C4-2B (cell line): Measurements from ENCODE around the gene MAMDC2.
"Not testable (repeated sequence)": the region's sequence is repeated elsewhere in the genome, so short reads cannot be mapped to it uniquely, and the experiment has no call there.

ENCODE experiments used
- ZFX ChIP-seq: fragments of 450-650 bp; IDR thresholded peaks from 2 replicates; pipeline ENCODE4 v1.6.1; 2017
- TF ChIP-seq, protein P1 (sequence below): fragments of 450-650 bp; conservative IDR thresholded peaks from 2 replicates; pipeline ENCODE4 v1.5.1; 2017; ENCODE audit warnings: mild to moderate bottlenecking

- TF ChIP-seq, protein P1, sequence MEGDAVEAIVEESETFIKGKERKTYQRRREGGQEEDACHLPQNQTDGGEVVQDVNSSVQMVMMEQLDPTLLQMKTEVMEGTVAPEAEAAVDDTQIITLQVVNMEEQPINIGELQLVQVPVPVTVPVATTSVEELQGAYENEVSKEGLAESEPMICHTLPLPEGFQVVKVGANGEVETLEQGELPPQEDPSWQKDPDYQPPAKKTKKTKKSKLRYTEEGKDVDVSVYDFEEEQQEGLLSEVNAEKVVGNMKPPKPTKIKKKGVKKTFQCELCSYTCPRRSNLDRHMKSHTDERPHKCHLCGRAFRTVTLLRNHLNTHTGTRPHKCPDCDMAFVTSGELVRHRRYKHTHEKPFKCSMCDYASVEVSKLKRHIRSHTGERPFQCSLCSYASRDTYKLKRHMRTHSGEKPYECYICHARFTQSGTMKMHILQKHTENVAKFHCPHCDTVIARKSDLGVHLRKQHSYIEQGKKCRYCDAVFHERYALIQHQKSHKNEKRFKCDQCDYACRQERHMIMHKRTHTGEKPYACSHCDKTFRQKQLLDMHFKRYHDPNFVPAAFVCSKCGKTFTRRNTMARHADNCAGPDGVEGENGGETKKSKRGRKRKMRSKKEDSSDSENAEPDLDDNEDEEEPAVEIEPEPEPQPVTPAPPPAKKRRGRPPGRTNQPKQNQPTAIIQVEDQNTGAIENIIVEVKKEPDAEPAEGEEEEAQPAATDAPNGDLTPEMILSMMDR: not testable (repeated sequence)
- TF ChIP-seq ZFX: not testable (repeated sequence)
Measured at GRCh38 chr9:70234208-70234607, 190.6 kb downstream of the MAMDC2 start.
